Gastroesophageal sphincter (tissue), 4 donors: ENCODE data around the gene ZNF212. TPM values are rescaled to one million over a fixed set of nuclear protein-coding genes. Genes with fewer than 3 reads are reported as not detected.
A peak's percentile ranks its signal among the peaks of the same experiment; 100 is the strongest.

Source experiments
- ATAC-seq: fragments of 150-250 bp; one replicate; pipeline ENCODE4 v1.9.1; 2016; ENCODE audit warnings: mild to moderate bottlenecking, moderate library complexity
- H3K27ac ChIP-seq, 4 donors: fragments of 200-600 bp; sonication (generic) in 3 of 4; 1 replicate in 3 of 4; 2 replicates in 1 of 4; pipeline ENCODE4 v1.5.1; 2016 to 2019
- H3K27me3 ChIP-seq: fragments of 200-600 bp; sonication (generic); one replicate; pipeline ENCODE4 v1.5.1; 2019
- H3K36me3 ChIP-seq, 2 donors: fragments of 200-600 bp; sonication (generic); one replicate each; pipeline ENCODE4 v1.5.1; 2019; ENCODE audit warnings: control low read depth in 1 of 2
- H3K4me1 ChIP-seq, 3 donors: fragments of 200-600 bp; sonication (generic); 1 replicate in 2 of 3; 2 replicates in 1 of 3; pipeline ENCODE4 v1.5.1; 2016 to 2019; ENCODE audit warnings: control low read depth in 2 of 3
- H3K4me3 ChIP-seq, 2 donors: fragments of 200-600 bp; sonication (generic); one replicate each; pipeline ENCODE4 v1.5.1; 2019; ENCODE audit warnings: mild to moderate bottlenecking in 1 of 2, moderate library complexity in 1 of 2
- H3K9me3 ChIP-seq, 3 donors: fragments of 200-600 bp; sonication (generic); one replicate each; pipeline ENCODE4 v1.5.1; 2017 to 2019; ENCODE audit warnings: control low read depth in 2 of 3
- CTCF ChIP-seq, 4 experiments: fragments of 200-600 bp in 2 of 4; fragments of 450-650 bp in 2 of 4; sonication (generic) in 1 of 4; IDR thresholded peaks; one replicate each; pipeline ENCODE4 v1.5.1; 2017 to 2019; ENCODE audit warnings: antibody characterized with exemption in 4 of 4, mild to moderate bottlenecking in 2 of 4, moderate library complexity in 2 of 4
- EP300 ChIP-seq: sonication (generic); formaldehyde crosslinking; IDR thresholded peaks from one replicate; pipeline ENCODE4 v1.6.1; 2017; ENCODE audit warnings: antibody characterized with exemption, mild to moderate bottlenecking
- POLR2A ChIP-seq, 2 donors: fragments of 450-650 bp; IDR thresholded peaks; one replicate each; pipeline ENCODE4 v1.6.1; 2017; ENCODE audit warnings: antibody characterized with exemption in 2 of 2, mild to moderate bottlenecking in 2 of 2, moderate library complexity in 1 of 2
- POLR2AphosphoS5 ChIP-seq: sonication (generic); formaldehyde crosslinking; IDR thresholded peaks from one replicate; pipeline ENCODE4 v1.6.1; 2017; ENCODE audit warnings: antibody characterized with exemption
- whole genome bisulfite sequencing, 2 donors: methylation state at CpG; one replicate each; pipeline ENCODE4 v1.1.5; 2018; ENCODE audit warnings: low coverage in 1 of 2; 5-methylcytosine and 5-hydroxymethylcytosine counted together
- total RNA-seq, 4 donors: library from RNA; depleted of rRNA; stranded (reverse); fragments of >200 nt; gene quantifications; one replicate each; pipeline ENCODE4 v1.1.0, GENCODE V29; 2016

ZNF212 gene
- total RNA-seq, 4 donors from 2014 or later = 4.3 to 11.1 (median 9.4) TPM

GRCh38 chr7:149257146-149257545, 17.7 kb downstream of the ZNF212 start:
- no peak overlapping the region for H3K4me3 ChIP-seq
- H3K9me3 ChIP-seq = no peaks in the 10 kb centered on the region
- TF ChIP-seq EP300 = no peak
- no peak for TF ChIP-seq POLR2AphosphoS5
- no peak for TF ChIP-seq POLR2A (IDR thresholded peaks at IDR 0.05)
- no peak for TF ChIP-seq CTCF (IDR thresholded peaks at IDR 0.05)
- no CpG with 5 or more reads among the region's 2 CpGs for WGBS, 2 donors
- H3K27me3 ChIP-seq = no peaks in the 10 kb centered on the region
- peaks cover 0 to 44% of the 10 kb centered on the region in 2 donors for H3K36me3 ChIP-seq
- H3K4me1 ChIP-seq = peaks cover 0 to 12% (median 0%) of the 10 kb centered on the region in 3 donors
- ATAC-seq = no peak
- no peak overlapping the region for H3K27ac ChIP-seq

GRCh38 chr7:149261316-149261828, 21.9 kb downstream of the ZNF212 start:
- no peak for TF ChIP-seq EP300
- no peak for TF ChIP-seq POLR2A (IDR thresholded peaks at IDR 0.05)
- TF ChIP-seq POLR2AphosphoS5 = no peak
- no peak for TF ChIP-seq CTCF (IDR thresholded peaks at IDR 0.05)
- H3K36me3 ChIP-seq = peaks cover 0 to 17% of the 10 kb centered on the region in 2 donors
- H3K27ac ChIP-seq = peak overlapping the region; percentile 60 to 95 (median 91)
- ATAC-seq = no peak
- H3K9me3 ChIP-seq = no peaks in the 10 kb centered on the region
- no peaks in the 10 kb centered on the region for H3K27me3 ChIP-seq
- WGBS, 2 donors = 2 to 10% methylated on average over 4 to 16 of the region's 16 CpGs
- H3K4me1 ChIP-seq = peaks cover 0 to 37% (median 6%) of the 10 kb centered on the region in 3 donors
- peak overlapping the region; percentile 41 to 80 for H3K4me3 ChIP-seq

- Histone ChIP-seq H3K27me3 (no peaks in the 10 kb centered on the region), H3K36me3 (peaks cover 0 to 22% of the 10 kb centered on the region in 2 donors), H3K9me3 (no peaks in the 10 kb centered on the region), H3K27ac (peak within 1 kb of the TSS; percentile 60 to 95 (median 91)), H3K4me3 (peak within 1 kb of the TSS; percentile 41 to 80), H3K4me1 (peaks cover 0 to 37% (median 6%) of the 10 kb centered on the region in 3 donors)
- 0% methylated on average over 6 of the region's 115 CpGs; no CpG with 5 or more reads in 1 of the 2 donors for WGBS, 2 donors
- TF ChIP-seq POLR2AphosphoS5 (peak; percentile 58), POLR2A (IDR thresholded peaks at IDR 0.05) (peak; percentile 52), CTCF (IDR thresholded peaks at IDR 0.05) (peak in 3 of 4 experiments; percentile 88 to 94 (median 91)), EP300 (no peak)
- ATAC-seq = peak; percentile 97
These were observed 22.6 kb downstream of the ZNF212 start, which contains the start of gene ZNF783 for GRCh38 chr7:149261829-149262617. Gene ZNF783, plus strand, starts transcription at chr7:149262196. Its CDS starts 138 bp downstream, at chr7:149262334.

- TF ChIP-seq EP300 (no peak), CTCF (IDR thresholded peaks at IDR 0.05) (no peak), POLR2AphosphoS5 (no peak), POLR2A (IDR thresholded peaks at IDR 0.05) (no peak)
- 90% methylated on average over 2 of the region's 21 CpGs; no CpG with 5 or more reads in 1 of the 2 donors for WGBS, 2 donors
These were observed 27.0 kb downstream of the ZNF212 start for GRCh38 chr7:149266451-149266850.

More at GRCh38 chr7:149266451-149266850, 27.0 kb downstream of the ZNF212 start:
- no peak overlapping the region for H3K27ac ChIP-seq
- no peaks in the 10 kb centered on the region for H3K9me3 ChIP-seq
- H3K4me3 ChIP-seq = no peak overlapping the region
- H3K27me3 ChIP-seq = no peaks in the 10 kb centered on the region
- ATAC-seq = no peak
- H3K4me1 ChIP-seq = peaks cover 0 to 29% (median 6%) of the 10 kb centered on the region in 3 donors
- peaks cover 0 to 64% of the 10 kb centered on the region in 2 donors for H3K36me3 ChIP-seq
